Measurements from ENCODE around the gene UBR4.

Gene UBR4

DNA sequence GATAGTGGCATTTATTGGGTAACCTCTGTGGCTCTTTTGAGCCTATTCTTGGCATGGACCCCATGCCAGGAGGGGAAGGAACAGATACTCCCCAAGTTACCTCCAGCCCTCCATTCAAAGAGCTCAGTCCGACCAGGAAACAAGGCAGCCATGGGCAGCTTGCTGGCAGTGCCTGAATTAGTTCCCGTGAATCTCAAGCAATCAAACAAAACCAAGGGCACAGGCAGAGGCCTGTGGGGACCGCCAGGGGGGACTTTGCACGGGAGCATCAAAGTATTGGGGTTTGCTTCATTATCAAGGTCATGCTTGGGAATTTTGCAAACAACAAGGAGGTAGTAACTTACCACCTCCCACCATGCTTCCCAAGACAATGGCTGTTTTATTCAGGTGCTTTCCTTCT, 172.4 kb downstream of the UBR4 start:
- no peak for DNase-seq
- Histone ChIP-seq H3K4me3 (ENCODE audit: low read depth, low read length) (no peak overlapping the region), H3K4me1 (no peaks in the 10 kb centered on the region), H3K9me3 (no peaks in the 10 kb centered on the region), H3K36me3 (no peaks in the 10 kb centered on the region), H3K27me3 (no peaks in the 10 kb centered on the region)
- TF ChIP-seq, protein P1, sequence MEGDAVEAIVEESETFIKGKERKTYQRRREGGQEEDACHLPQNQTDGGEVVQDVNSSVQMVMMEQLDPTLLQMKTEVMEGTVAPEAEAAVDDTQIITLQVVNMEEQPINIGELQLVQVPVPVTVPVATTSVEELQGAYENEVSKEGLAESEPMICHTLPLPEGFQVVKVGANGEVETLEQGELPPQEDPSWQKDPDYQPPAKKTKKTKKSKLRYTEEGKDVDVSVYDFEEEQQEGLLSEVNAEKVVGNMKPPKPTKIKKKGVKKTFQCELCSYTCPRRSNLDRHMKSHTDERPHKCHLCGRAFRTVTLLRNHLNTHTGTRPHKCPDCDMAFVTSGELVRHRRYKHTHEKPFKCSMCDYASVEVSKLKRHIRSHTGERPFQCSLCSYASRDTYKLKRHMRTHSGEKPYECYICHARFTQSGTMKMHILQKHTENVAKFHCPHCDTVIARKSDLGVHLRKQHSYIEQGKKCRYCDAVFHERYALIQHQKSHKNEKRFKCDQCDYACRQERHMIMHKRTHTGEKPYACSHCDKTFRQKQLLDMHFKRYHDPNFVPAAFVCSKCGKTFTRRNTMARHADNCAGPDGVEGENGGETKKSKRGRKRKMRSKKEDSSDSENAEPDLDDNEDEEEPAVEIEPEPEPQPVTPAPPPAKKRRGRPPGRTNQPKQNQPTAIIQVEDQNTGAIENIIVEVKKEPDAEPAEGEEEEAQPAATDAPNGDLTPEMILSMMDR (IDR thresholded peaks at IDR 0.05; ENCODE audit: low read depth, low read length), result no peak

DNA sequence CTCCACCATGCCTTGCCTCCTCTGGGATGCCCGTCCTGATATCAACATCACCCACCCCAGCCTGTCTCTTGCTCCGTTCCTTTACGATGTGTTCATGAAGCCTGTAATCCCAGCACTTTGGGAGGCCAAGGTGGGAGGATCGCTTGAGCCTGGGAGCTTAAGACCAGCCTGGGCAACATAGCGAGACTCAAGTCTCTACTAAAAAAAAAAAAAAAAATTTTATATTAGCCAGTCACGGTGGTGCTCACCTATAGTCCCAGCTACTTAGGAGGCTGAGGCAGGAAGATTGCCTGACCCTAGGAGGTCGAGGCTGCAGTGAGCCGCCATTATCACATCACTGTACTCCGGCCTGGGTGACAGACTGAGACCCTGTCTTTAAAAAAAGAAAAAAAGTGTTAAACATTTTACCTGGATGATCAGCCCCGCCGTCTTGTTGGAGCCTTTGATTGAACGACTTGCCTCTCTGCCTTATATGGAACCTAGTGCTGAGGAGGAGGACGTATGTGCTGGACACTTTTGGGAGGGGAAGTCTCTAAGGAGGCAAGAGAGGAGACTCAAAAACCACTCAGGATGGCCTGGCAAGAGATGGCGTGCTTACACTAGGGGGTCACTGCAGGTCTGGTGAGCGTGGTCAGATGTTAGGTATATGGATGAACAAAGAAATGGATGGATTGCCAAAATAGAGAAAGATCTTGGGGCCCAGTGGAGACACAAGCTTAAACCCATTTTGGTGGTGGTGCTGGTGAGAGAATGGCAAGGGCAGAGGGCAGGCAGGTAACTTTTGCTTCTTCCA, 173.1 kb downstream of the UBR4 start:
- Histone ChIP-seq H3K4me3 (ENCODE audit: low read depth, low read length) (no peak overlapping the region), H3K9me3 (no peaks in the 10 kb centered on the region), H3K4me1 (no peaks in the 10 kb centered on the region), H3K36me3 (no peaks in the 10 kb centered on the region), H3K27me3 (no peaks in the 10 kb centered on the region)
- no peak for DNase-seq
- TF ChIP-seq, protein P1 (IDR thresholded peaks at IDR 0.05; ENCODE audit: low read depth, low read length), result no peak

DNA sequence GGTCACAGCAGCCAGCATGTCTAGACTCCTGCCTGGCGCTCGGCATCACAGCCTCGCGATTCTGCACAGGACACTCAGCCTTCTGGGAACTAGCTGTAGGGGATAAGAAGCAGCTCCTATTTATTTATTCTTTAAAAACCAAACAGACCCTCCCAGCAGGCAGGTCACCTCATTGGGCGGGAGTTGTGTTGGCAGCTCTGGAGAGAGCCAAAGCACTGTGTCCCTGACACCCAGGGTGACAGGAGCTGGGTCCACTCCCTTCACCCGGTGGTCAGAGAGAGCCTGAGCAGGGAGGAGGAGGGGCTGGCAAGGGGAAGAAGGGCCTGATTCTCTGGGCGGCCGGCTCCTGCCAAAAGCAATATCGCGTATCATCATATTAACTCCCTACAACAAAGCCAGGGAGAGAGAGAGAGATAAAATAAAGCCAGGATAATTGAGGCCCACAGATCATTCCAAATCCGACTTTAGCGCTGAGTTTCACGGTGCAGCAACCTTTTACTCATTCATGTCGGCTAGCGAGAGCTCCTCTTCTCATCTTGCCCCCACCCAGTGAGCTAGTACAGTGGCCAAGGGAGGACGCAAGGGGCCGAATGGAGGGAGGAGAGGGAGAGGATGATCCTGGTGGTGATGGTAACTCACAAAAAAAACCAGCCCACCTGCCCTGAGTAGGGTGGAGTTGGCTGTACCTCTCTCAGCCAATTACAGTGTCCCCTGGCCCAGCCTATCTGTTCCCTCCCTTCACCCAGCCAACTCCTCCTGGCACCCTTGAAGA, 173.8 kb downstream of the UBR4 start:
- Histone ChIP-seq H3K27me3 (no peaks in the 10 kb centered on the region), H3K36me3 (no peaks in the 10 kb centered on the region), H3K9me3 (no peaks in the 10 kb centered on the region), H3K4me1 (no peaks in the 10 kb centered on the region), H3K4me3 (ENCODE audit: low read depth, low read length) (no peak overlapping the region)
- DNase-seq, result no peak
- TF ChIP-seq, protein P1 (IDR thresholded peaks at IDR 0.05; ENCODE audit: low read depth, low read length), result no peak

DNA sequence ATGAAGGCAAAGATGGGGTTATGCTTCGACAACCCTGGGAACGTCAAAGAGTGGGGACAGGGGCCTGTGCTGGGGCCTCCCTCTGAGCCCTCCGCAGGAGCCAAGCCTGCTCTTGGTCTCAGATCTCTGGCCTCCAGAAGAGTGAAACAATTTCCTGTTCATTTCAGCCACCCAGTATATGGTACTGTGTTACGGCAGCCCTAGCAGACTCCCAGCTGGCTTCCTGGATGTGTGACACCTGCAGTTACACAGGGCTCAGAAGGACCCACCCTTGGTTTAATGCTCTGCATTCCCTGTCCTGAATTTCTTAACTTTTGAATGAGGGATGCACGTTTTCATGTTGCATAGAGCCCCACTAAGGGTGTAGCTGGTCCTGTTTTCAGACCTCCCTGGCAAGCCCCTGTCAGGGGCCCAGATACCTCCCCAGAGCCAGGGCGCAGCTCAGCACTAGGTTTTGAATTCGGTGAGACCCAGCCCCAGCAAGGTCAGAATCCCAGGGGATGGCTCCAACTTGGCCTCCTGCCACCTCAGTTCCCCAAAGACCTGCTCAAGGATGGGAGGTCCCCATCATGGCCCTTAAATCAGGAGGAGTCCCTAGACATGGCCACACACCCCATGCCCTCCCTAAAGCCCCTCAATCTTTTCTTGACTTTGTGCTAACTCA, 174.6 kb downstream of the UBR4 start:
- H3K9me3 ChIP-seq, result no peaks in the 10 kb centered on the region
- TF ChIP-seq, protein P1 (IDR thresholded peaks at IDR 0.05; ENCODE audit: low read depth, low read length), result no peak
- DNase-seq, result no peak
- H3K4me1 ChIP-seq, result no peaks in the 10 kb centered on the region
- H3K4me3 ChIP-seq (ENCODE audit: low read depth, low read length), result no peak overlapping the region
- no peaks in the 10 kb centered on the region for H3K27me3 ChIP-seq
- no peaks in the 10 kb centered on the region for H3K36me3 ChIP-seq

DNA sequence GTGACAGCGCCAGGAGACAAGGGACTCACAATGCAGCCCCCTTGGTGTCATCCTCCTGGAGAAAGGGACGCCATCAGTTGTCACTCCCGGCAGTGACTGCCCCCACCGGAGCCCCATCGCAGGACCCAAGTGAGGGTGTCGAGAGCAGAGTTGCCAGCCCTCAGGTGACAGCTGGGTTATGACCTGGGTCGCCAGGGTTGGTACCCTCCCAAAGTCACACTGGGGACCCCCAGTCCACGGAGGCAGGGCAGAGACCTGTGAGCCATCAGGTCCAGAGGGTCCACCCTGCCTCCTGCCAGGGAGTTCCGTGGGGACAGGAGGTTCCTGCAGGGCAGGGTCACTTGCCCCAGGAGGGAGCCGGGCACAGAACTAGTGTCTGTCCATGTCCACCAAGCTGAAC, 175.3 kb downstream of the UBR4 start:
- H3K27me3 ChIP-seq, result no peaks in the 10 kb centered on the region
- no peak for DNase-seq
- H3K36me3 ChIP-seq, result no peaks in the 10 kb centered on the region
- TF ChIP-seq, protein P1 (IDR thresholded peaks at IDR 0.05; ENCODE audit: low read depth, low read length), result no peak
- no peaks in the 10 kb centered on the region for H3K9me3 ChIP-seq
- no peak overlapping the region for H3K4me3 ChIP-seq (ENCODE audit: low read depth, low read length)
- H3K4me1 ChIP-seq, result no peaks in the 10 kb centered on the region
